Activated B cell treated with CpG ODN at 0.5 μM for 24 hours (primary cell): ENCODE data around the gene CAMTA1. TPM values are rescaled to one million over a fixed set of nuclear protein-coding genes. Genes with fewer than 3 reads are reported as not detected.

Experiments
- ATAC-seq: fragments of 200-7000 bp; cut with Tn5 transposase; one replicate; pipeline ENCODE4 v1.10.0; 2021; ENCODE audit warnings: low read depth, mild to moderate bottlenecking, moderate library complexity
- CTCF ChIA-PET: fragments of 350-600 bp; sonication (Branson Sonifier 250); formaldehyde crosslinking; loops from one replicate; lab custom pipeline; 2021; ENCODE audit warnings: antibody characterized with exemption; lab: Charles Lee
- POLR2A ChIA-PET: fragments of 350-600 bp; sonication (Branson Sonifier 250); formaldehyde crosslinking; loops from one replicate; lab custom pipeline; 2021; ENCODE audit warnings: antibody characterized with exemption; lab: Charles Lee
- DNase-seq: peaks from one replicate; pipeline ENCODE4 v3.0.0; 2022
- H3K27ac Mint-ChIP-seq: one replicate; pipeline ENCODE4 v1.8.0; 2020; ENCODE audit warnings: mixed read lengths
- H3K27me3 Mint-ChIP-seq: one replicate; pipeline ENCODE4 v1.8.0; 2021; ENCODE audit warnings: mixed read lengths
- H3K36me3 Mint-ChIP-seq: one replicate; pipeline ENCODE4 v1.8.0; 2021; ENCODE audit warnings: low read depth, mixed read lengths
- H3K4me1 Mint-ChIP-seq: one replicate; pipeline ENCODE4 v1.8.0; 2021; ENCODE audit warnings: mixed read lengths
- H3K4me3 Mint-ChIP-seq: one replicate; pipeline ENCODE4 v1.8.0; 2020; ENCODE audit warnings: mild to moderate bottlenecking, mixed read lengths
- H3K9me3 Mint-ChIP-seq: one replicate; pipeline ENCODE4 v1.8.0; 2020; ENCODE audit warnings: mixed read lengths
- CTCF ChIP-seq: fragments of 200-600 bp; IDR thresholded peaks from one replicate; pipeline ENCODE4 v1.8.0; 2022; ENCODE audit warnings: antibody characterized with exemption, mild to moderate bottlenecking
- intact Hi-C: fragments of 100-400 bp; cut with micrococcal nuclease; formaldehyde crosslinking; loops from one replicate; pipeline ENCODE4 v1.15.1; 2024
- total RNA-seq: library from RNA; stranded (reverse); gene quantifications from 2 replicates; pipeline ENCODE4 v1.2.3, GENCODE V29; 2022

The CAMTA1 gene
- total RNA-seq, 1 donor from 2014 or later: 49.8 TPM

- intact Hi-C loops: no loop called here
- CTCF ChIA-PET: no interaction called here
- no peak for TF ChIP-seq CTCF
- Mint-ChIP-seq H3K9me3 (no peaks in the 10 kb centered on the region), H3K27me3 (no peaks in the 10 kb centered on the region), H3K36me3 (peaks cover 28% of the 10 kb centered on the region), H3K4me1 (peaks cover 15% of the 10 kb centered on the region), H3K27ac (no peak overlapping the region), H3K4me3 (no peak overlapping the region)
- POLR2A ChIA-PET: no interaction called here
- ATAC-seq: no peak
- DNase-seq: no peak
These were observed 75.1 kb downstream of the CAMTA1 start for GRCh38 chr1:6860401-6860800.

- H3K36me3 Mint-ChIP-seq: peaks cover 21% of the 10 kb centered on the region
- H3K4me3 Mint-ChIP-seq: no peak overlapping the region
- no peak for TF ChIP-seq CTCF
- H3K27me3 Mint-ChIP-seq: no peaks in the 10 kb centered on the region
- peak overlapping the region; percentile 62 for H3K27ac Mint-ChIP-seq
- DNase-seq: no peak
- H3K4me1 Mint-ChIP-seq: peaks cover 15% of the 10 kb centered on the region
- ATAC-seq: peak; percentile 57
- no peaks in the 10 kb centered on the region for H3K9me3 Mint-ChIP-seq
- CTCF ChIA-PET: no interaction called here
- POLR2A ChIA-PET: interaction anchor here (0.6 kb wide), 2 partner anchors 83 to 626 kb away, joined by 3 read pairs; no protein-coding TSS in a partner anchor
- intact Hi-C loops: no loop called here
These were observed 75.9 kb downstream of the CAMTA1 start for GRCh38 chr1:6861075-6861724.

- intact Hi-C loops: no loop called here
- Mint-ChIP-seq H3K4me1 (peaks cover 17% of the 10 kb centered on the region), H3K4me3 (no peak overlapping the region), H3K27ac (no peak overlapping the region), H3K9me3 (no peaks in the 10 kb centered on the region), H3K36me3 (peaks cover 18% of the 10 kb centered on the region), H3K27me3 (no peaks in the 10 kb centered on the region)
- DNase-seq: no peak
- no peak for TF ChIP-seq CTCF
- no peak for ATAC-seq
- ChIA-PET POLR2A (no interaction called here), CTCF (no interaction called here)
These were observed 77.7 kb downstream of the CAMTA1 start for GRCh38 chr1:6862906-6863305.

GRCh38 chr1:6864166-6864565 is 78.9 kb downstream of the CAMTA1 start:
- TF ChIP-seq CTCF: no peak
- intact Hi-C loops: no loop called here
- CTCF ChIA-PET: no interaction called here
- DNase-seq (no peak), ATAC-seq (no peak)
- Mint-ChIP-seq H3K4me3 (no peak overlapping the region), H3K27me3 (no peaks in the 10 kb centered on the region), H3K27ac (no peak overlapping the region), H3K4me1 (peaks cover 22% of the 10 kb centered on the region), H3K36me3 (peaks cover 16% of the 10 kb centered on the region), H3K9me3 (no peaks in the 10 kb centered on the region)
- POLR2A ChIA-PET: no interaction called here

- H3K9me3 Mint-ChIP-seq: no peaks in the 10 kb centered on the region
- H3K4me1 Mint-ChIP-seq: peaks cover 10% of the 10 kb centered on the region
- DNase-seq (no peak), ATAC-seq (no peak)
- H3K27me3 Mint-ChIP-seq: no peaks in the 10 kb centered on the region
- intact Hi-C loops: no loop called here
- H3K27ac Mint-ChIP-seq: no peak overlapping the region
- no peak overlapping the region for H3K4me3 Mint-ChIP-seq
- POLR2A ChIA-PET: interaction anchor here (0.6 kb wide), 1 partner anchor 930 kb away, joined by 10 read pairs; no protein-coding TSS in a partner anchor
- no peak for TF ChIP-seq CTCF
- CTCF ChIA-PET: no interaction called here
- peaks cover 14% of the 10 kb centered on the region for H3K36me3 Mint-ChIP-seq
These were observed 81.6 kb downstream of the CAMTA1 start for GRCh38 chr1:6866825-6867224.
